ENCODE measurements around the gene RNASEH2A.
A peak's percentile ranks its signal among the peaks of the same experiment; 100 is the strongest.

RNASEH2A gene

GRCh38 chr19:12783291-12783848 lies 23.0 kb upstream of the RNASEH2A start:
- DNase-seq (ENCODE audit: low spot score) = peak; percentile 38

- DNase-seq (ENCODE audit: low spot score) = no peak
Measured at GRCh38 chr19:12783849-12784393, 22.5 kb upstream of the RNASEH2A start.

DNA sequence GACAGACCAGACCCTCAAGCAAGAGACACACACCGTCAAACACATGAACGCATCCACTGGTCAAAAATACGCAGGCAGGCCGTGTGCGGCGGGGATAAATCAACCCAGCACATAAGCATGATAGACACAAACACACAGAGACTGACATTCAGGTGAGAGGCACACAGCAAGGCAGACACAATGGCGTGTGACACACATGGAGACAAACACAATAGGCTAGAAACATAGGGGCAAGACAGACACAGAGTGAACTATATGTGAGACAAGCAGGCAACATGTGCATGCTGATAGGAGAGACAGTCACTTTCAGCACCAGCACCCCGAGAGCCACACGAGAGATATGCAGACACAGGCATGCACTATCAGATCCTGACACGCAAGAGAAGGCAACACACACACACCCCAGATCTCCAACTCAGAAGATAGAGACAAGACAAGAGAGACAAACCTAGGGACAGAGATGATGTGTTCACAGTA lies 22.0 kb upstream of the RNASEH2A start:
- peak; percentile 35 for DNase-seq (ENCODE audit: low spot score)

- DNase-seq (ENCODE audit: low spot score) = peak; percentile 64
Measured at GRCh38 chr19:12784871-12785430, 21.4 kb upstream of the RNASEH2A start.

DNA sequence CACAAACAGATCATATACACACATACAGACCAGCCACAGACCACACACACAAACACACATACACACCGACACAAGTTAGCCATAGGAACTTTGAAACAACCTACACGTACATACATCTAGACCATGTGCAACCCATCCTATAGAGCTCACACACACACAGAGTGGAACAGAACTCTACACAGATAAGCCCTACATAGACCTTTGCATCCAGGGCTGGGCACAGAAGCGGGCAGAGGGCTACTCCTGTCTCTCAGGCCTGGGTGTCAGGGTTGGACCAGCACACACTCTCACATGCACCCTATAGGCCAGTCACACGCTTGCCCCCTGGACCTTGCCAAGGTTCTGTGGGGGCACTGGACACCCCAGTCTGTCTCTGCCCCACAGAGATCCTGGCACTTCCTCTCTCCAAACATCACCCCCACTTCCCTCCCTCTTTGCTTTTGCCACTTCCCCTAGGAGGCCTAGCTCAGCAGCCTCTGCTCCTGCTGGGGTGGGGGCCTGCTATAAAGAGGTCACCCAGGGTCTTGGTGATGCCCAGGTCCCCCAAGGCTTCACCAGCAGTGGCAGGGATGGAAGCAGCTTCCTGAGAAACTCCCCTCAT lies 20.9 kb upstream of the RNASEH2A start:
- no peak for DNase-seq (ENCODE audit: low spot score)

GRCh38 chr19:12786141-12786870 lies 20.1 kb upstream of the RNASEH2A start:
- DNase-seq (ENCODE audit: low spot score) = no peak

DNA sequence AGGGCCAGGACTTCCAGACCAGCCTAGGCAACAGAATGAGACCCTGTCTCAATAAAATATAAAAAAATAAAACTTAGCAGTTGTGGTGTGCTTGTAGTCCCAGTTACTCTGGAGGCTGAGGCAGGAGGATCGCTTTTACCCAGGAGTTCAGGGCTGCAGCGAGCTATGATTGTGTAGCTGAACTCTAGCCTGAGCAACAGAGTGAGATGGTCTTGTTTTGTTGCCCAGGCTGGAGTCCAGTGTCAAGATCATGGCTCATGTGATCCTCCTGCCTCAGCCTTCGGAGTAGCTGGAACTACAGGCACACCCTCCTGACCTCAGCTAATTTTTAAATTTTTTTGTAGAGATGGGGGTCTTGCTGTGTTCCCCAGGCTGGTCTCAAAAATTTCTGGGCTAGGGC lies 19.4 kb upstream of the RNASEH2A start:
- DNase-seq (ENCODE audit: low spot score) = no peak

- DNase-seq (ENCODE audit: low spot score) = no peak
Measured at GRCh38 chr19:12787458-12787857, 18.9 kb upstream of the RNASEH2A start.

GRCh38 chr19:12788042-12788681 lies 18.2 kb upstream of the RNASEH2A start:
- no peak for DNase-seq (ENCODE audit: low spot score)

DNA sequence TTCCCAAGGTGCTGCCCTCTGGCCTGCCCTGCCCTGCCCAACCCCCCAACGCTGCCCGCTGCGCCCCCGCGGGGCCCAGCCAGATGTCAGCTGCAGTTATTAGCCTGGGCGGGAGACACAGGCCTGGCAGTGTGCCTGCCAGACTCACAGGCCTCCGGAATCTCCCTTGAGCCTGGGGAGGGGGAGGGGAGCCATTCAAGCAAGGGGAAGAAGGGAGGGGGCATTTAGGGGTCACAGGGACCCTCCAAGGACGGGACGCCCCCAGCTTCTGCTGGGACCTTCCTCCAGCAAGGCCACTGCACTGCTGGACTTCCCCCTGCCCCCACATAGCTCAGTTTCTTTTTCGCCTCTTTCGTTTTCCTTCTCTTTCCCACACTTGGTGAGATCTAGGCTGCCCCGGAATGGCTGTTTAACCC lies 17.7 kb upstream of the RNASEH2A start:
- DNase-seq (ENCODE audit: low spot score) = peak; percentile 60

- peak; percentile 37 for DNase-seq (ENCODE audit: low spot score)
Measured at GRCh38 chr19:12789098-12789903, 17.1 kb upstream of the RNASEH2A start.

GRCh38 chr19:12789904-12790619 lies 16.3 kb upstream of the RNASEH2A start:
- DNase-seq (ENCODE audit: low spot score) = peak; percentile 97

GRCh38 chr19:12790628-12791344 lies 15.6 kb upstream of the RNASEH2A start:
- no peak for DNase-seq (ENCODE audit: low spot score)

DNA sequence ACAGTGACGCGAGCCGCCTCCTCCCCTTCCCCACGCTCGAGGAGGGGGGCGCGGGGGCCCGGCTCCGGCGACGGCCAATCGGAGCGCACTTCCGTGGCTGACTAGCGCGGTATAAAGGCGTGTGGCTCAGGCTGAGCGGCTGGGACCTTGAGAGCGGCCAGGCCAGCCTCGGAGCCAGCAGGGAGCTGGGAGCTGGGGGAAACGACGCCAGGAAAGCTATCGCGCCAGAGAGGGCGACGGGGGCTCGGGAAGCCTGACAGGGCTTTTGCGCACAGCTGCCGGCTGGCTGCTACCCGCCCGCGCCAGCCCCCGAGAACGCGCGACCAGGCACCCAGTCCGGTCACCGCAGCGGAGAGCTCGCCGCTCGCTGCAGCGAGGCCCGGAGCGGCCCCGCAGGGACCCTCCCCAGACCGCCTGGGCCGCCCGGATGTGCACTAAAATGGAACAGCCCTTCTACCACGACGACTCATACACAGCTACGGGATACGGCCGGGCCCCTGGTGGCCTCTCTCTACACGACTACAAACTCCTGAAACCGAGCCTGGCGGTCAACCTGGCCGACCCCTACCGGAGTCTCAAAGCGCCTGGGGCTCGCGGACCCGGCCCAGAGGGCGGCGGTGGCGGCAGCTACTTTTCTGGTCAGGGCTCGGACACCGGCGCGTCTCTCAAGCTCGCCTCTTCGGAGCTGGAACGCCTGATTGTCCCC lies 14.9 kb upstream of the RNASEH2A start, which contains the start of gene JUNB:
Gene JUNB (plus strand): TSS at position 142 of the 706 bp plus-strand sequence. CDS start 286 bp downstream, at position 428.
- DNase-seq (ENCODE audit: low spot score) = peak; percentile 97

DNA sequence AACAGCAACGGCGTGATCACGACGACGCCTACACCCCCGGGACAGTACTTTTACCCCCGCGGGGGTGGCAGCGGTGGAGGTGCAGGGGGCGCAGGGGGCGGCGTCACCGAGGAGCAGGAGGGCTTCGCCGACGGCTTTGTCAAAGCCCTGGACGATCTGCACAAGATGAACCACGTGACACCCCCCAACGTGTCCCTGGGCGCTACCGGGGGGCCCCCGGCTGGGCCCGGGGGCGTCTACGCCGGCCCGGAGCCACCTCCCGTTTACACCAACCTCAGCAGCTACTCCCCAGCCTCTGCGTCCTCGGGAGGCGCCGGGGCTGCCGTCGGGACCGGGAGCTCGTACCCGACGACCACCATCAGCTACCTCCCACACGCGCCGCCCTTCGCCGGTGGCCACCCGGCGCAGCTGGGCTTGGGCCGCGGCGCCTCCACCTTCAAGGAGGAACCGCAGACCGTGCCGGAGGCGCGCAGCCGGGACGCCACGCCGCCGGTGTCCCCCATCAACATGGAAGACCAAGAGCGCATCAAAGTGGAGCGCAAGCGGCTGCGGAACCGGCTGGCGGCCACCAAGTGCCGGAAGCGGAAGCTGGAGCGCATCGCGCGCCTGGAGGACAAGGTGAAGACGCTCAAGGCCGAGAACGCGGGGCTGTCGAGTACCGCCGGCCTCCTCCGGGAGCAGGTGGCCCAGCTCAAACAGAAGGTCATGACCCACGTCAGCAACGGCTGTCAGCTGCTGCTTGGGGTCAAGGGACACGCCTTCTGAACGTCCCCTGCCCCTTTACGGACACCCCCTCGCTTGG lies 14.1 kb upstream of the RNASEH2A start:
- DNase-seq (ENCODE audit: low spot score) = peak; percentile 73

DNA sequence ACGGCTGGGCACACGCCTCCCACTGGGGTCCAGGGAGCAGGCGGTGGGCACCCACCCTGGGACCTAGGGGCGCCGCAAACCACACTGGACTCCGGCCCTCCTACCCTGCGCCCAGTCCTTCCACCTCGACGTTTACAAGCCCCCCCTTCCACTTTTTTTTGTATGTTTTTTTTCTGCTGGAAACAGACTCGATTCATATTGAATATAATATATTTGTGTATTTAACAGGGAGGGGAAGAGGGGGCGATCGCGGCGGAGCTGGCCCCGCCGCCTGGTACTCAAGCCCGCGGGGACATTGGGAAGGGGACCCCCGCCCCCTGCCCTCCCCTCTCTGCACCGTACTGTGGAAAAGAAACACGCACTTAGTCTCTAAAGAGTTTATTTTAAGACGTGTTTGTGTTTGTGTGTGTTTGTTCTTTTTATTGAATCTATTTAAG lies 13.5 kb upstream of the RNASEH2A start:
- no peak for DNase-seq (ENCODE audit: low spot score)

- DNase-seq (ENCODE audit: low spot score) = peak; percentile 95
Measured at GRCh38 chr19:12793290-12794195, 12.8 kb upstream of the RNASEH2A start.

Measured in CD4-positive, alpha-beta T cell treated with Interleukin-2 at 100 ng/mL for 4 hours (primary cell).